DOHH2 (cell line): ENCODE results near the gene CD2.
"Not testable (repeated sequence)": the region's sequence is repeated elsewhere in the genome, so short reads cannot be mapped to it uniquely, and the experiment has no call there.

Experiments used
- H3F3A ChIP-seq: fragments of 200-600 bp; sonication (generic), shearing (Covaris generic); 2 replicates; pipeline ENCODE4 v1.6.0; 2016; ENCODE audit warnings: antibody characterized with exemption, mild to moderate bottlenecking; ENCODE audit not compliant: control insufficient read depth, insufficient read depth
- H3K27ac ChIP-seq: fragments of 200-600 bp; sonication (generic); 2 replicates; pipeline ENCODE4 v1.5.1; 2014; ENCODE audit warnings: low read depth, mild to moderate bottlenecking, low read length, moderate library complexity
- H3K27me3 ChIP-seq: fragments of 200-600 bp; sonication (generic); 2 replicates; pipeline ENCODE4 v1.6.1; 2014; ENCODE audit warnings: mild to moderate bottlenecking, low read length, mixed read lengths; ENCODE audit not compliant: control insufficient read depth
- H3K36me3 ChIP-seq: fragments of 200-600 bp; sonication (generic); 2 replicates; pipeline ENCODE4 v1.6.1; 2014; ENCODE audit warnings: mild to moderate bottlenecking, low read length, moderate library complexity, mixed read lengths; ENCODE audit not compliant: control insufficient read depth
- H3K4me1 ChIP-seq: fragments of 200-600 bp; sonication (generic); 2 replicates; pipeline ENCODE4 v1.6.1; 2014; ENCODE audit warnings: mild to moderate bottlenecking, low read length, mixed read lengths; ENCODE audit not compliant: control insufficient read depth
- H3K4me2 ChIP-seq: fragments of 200-600 bp; sonication (generic); 2 replicates; pipeline ENCODE4 v1.6.0; 2014; ENCODE audit warnings: mild to moderate bottlenecking, low read length, moderate library complexity
- H3K4me3 ChIP-seq: fragments of 200-600 bp; sonication (generic); 2 replicates; pipeline ENCODE4 v1.5.1; 2014; ENCODE audit warnings: mild to moderate bottlenecking, low read length, mixed read lengths
- H3K79me2 ChIP-seq: fragments of 200-600 bp; sonication (generic); 2 replicates; pipeline ENCODE4 v1.6.1; 2014; ENCODE audit warnings: mild to moderate bottlenecking, low read length, mixed read lengths; ENCODE audit not compliant: control insufficient read depth
- H3K9me2 ChIP-seq: fragments of 200-600 bp; sonication (generic); replicated peaks from 2 replicates; pipeline ENCODE4 v1.6.1; 2014; ENCODE audit warnings: mild to moderate bottlenecking, low read length, mixed read lengths; ENCODE audit not compliant: control insufficient read depth
- H3K9me3 ChIP-seq: fragments of 200-600 bp; sonication (generic); 2 replicates; pipeline ENCODE4 v1.6.1; 2014; ENCODE audit warnings: antibody characterized with exemption, low read length, mixed read lengths; ENCODE audit not compliant: control insufficient read depth, insufficient read depth
- H4K20me1 ChIP-seq: fragments of 200-600 bp; sonication (generic); 2 replicates; pipeline ENCODE4 v1.6.0; 2014; ENCODE audit warnings: low read depth, mild to moderate bottlenecking, antibody characterized with exemption, low read length, moderate library complexity; ENCODE audit not compliant: control insufficient read depth, insufficient read depth
- CTCF ChIP-seq: fragments of 200-600 bp; sonication (generic); IDR thresholded peaks from one replicate; pipeline ENCODE4 v1.5.1; 2014; ENCODE audit warnings: antibody characterized with exemption, mild to moderate bottlenecking, low read depth, low read length; ENCODE audit not compliant: poor library complexity, severe bottlenecking
- EZH2phosphoT487 ChIP-seq: fragments of 200-600 bp; sonication (generic); IDR thresholded peaks from 2 replicates; pipeline ENCODE4 v1.6.1; 2017; ENCODE audit warnings: borderline replicate concordance, mild to moderate bottlenecking, antibody characterized with exemption, low read length, moderate library complexity, mixed read lengths

The CD2 gene

GRCh38 chr1:116755066-116755465 is 836 bp downstream of the CD2 start:
- Histone ChIP-seq H3K4me2 (no peak overlapping the region), H3K79me2 (no peaks in the 10 kb centered on the region), H3K27me3 (no peaks in the 10 kb centered on the region), H3F3A (no peaks in the 10 kb centered on the region), H3K4me3 (no peak overlapping the region), H3K9me3 (no peaks in the 10 kb centered on the region), H3K27ac (no peak overlapping the region), H4K20me1 (no peaks in the 10 kb centered on the region), H3K4me1 (no peaks in the 10 kb centered on the region), H3K36me3 (no peaks in the 10 kb centered on the region), H3K9me2 (no peaks in the 10 kb centered on the region)
- no peak for TF ChIP-seq CTCF
- TF ChIP-seq EZH2phosphoT487 = no peak

- Histone ChIP-seq H3K27me3 (no peaks in the 10 kb centered on the region), H3K4me1 (no peaks in the 10 kb centered on the region), H3K9me3 (no peaks in the 10 kb centered on the region), H4K20me1 (no peaks in the 10 kb centered on the region), H3K79me2 (no peaks in the 10 kb centered on the region), H3K27ac (no peak overlapping the region), H3K4me3 (no peak overlapping the region), H3F3A (no peaks in the 10 kb centered on the region), H3K36me3 (no peaks in the 10 kb centered on the region), H3K9me2 (no peaks in the 10 kb centered on the region), H3K4me2 (no peak overlapping the region)
- TF ChIP-seq EZH2phosphoT487 = no peak
- no peak for TF ChIP-seq CTCF
Observed at GRCh38 chr1:116755681-116756080, 1.5 kb downstream of the CD2 start.

- H3K27ac ChIP-seq, H4K20me1 ChIP-seq, H3K4me1 ChIP-seq, H3K27me3 ChIP-seq, H3K9me2 ChIP-seq, H3K4me3 ChIP-seq, H3K9me3 ChIP-seq, H3K79me2 ChIP-seq, H3K36me3 ChIP-seq, H3K4me2 ChIP-seq, H3F3A ChIP-seq: not testable (repeated sequence)
Observed at GRCh38 chr1:116756092-116756491, 1.9 kb downstream of the CD2 start.

GRCh38 chr1:116758456-116758815 is 4.2 kb downstream of the CD2 start:
- H4K20me1 ChIP-seq, H3F3A ChIP-seq, H3K9me3 ChIP-seq, H3K4me2 ChIP-seq, H3K36me3 ChIP-seq, H3K27me3 ChIP-seq, H3K9me2 ChIP-seq, H3K4me3 ChIP-seq, H3K79me2 ChIP-seq, H3K4me1 ChIP-seq, H3K27ac ChIP-seq: not testable (repeated sequence)
